Measurements from ENCODE around the gene CNOT6.

Gene CNOT6

DNA sequence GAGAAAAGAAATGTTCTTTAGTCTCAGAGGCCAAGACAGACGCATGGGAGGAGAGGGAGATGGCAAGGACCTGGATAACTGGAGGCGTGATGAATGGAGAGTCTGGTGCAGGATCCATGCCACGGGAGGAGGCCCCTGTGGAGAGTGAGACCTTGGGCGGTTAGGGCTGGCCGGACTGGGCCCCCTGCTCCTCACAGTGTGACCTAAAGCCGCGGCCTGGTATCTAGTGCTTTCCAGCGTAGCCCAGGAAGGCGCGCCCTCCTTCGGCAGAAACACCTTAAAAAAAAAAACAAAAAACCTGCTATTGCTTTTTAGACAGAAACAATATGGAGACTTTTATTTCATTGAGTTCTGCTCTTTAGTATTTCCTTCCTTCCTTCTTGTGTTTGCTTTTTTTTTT is 64.1 kb downstream of the CNOT6 start:
- no peak for ATAC-seq
- no peak for TF ChIP-seq ARNTL (CRISPR knock-in tag; IDR thresholded peaks at IDR 0.05; ENCODE audit: borderline replicate concordance, low read depth)
- TF ChIP-seq ZC3H10 (CRISPR knock-in tag; IDR thresholded peaks at IDR 0.05): no peak
- TF ChIP-seq CSDC2 (CRISPR knock-in tag; IDR thresholded peaks at IDR 0.05): no peak
- no peak for TF ChIP-seq ZNF8 (CRISPR knock-in tag; IDR thresholded peaks at IDR 0.05)
- TF ChIP-seq, protein P1, sequence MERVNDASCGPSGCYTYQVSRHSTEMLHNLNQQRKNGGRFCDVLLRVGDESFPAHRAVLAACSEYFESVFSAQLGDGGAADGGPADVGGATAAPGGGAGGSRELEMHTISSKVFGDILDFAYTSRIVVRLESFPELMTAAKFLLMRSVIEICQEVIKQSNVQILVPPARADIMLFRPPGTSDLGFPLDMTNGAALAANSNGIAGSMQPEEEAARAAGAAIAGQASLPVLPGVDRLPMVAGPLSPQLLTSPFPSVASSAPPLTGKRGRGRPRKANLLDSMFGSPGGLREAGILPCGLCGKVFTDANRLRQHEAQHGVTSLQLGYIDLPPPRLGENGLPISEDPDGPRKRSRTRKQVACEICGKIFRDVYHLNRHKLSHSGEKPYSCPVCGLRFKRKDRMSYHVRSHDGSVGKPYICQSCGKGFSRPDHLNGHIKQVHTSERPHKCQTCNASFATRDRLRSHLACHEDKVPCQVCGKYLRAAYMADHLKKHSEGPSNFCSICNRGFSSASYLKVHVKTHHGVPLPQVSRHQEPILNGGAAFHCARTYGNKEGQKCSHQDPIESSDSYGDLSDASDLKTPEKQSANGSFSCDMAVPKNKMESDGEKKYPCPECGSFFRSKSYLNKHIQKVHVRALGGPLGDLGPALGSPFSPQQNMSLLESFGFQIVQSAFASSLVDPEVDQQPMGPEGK (CRISPR knock-in tag; IDR thresholded peaks at IDR 0.05; ENCODE audit: borderline replicate concordance): no peak
- no peak for TF ChIP-seq ZNF565 (CRISPR knock-in tag; conservative IDR thresholded peaks at IDR 0.05; ENCODE audit: low read depth)
- no peak for TF ChIP-seq ZFP30 (CRISPR knock-in tag; IDR thresholded peaks at IDR 0.05)
- TF ChIP-seq ZFP3 (CRISPR knock-in tag; IDR thresholded peaks at IDR 0.05): no peak

DNA sequence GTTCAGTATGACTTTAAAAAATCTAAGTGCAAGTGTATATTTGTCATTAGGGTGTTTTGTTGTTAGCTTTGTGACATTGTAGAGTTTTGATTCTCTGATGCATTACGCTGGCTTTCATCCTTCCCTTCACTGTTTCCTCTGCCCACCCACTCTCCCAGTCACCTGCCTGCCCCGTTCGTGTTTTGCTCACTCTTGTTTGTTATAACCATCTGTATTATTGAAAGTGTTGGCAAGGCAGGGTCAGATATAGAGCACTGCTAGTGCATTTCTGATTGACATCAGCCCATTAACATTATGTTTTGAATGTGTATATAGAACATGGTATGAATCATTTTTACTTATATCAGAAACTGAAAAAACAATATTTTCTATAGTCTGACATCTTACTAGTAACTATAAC is 69.8 kb downstream of the CNOT6 start:
- ATAC-seq: no peak
- no peak for TF ChIP-seq ZFP3 (CRISPR knock-in tag; IDR thresholded peaks at IDR 0.05)
- no peak for TF ChIP-seq CSDC2 (CRISPR knock-in tag; IDR thresholded peaks at IDR 0.05)
- TF ChIP-seq OSR1 (CRISPR knock-in tag; IDR thresholded peaks at IDR 0.05): no peak
- no peak for TF ChIP-seq ZNF8 (CRISPR knock-in tag; IDR thresholded peaks at IDR 0.05)
- no peak for TF ChIP-seq ZFP30 (CRISPR knock-in tag; IDR thresholded peaks at IDR 0.05)
- TF ChIP-seq ZC3H10 (CRISPR knock-in tag; IDR thresholded peaks at IDR 0.05): no peak

DNA sequence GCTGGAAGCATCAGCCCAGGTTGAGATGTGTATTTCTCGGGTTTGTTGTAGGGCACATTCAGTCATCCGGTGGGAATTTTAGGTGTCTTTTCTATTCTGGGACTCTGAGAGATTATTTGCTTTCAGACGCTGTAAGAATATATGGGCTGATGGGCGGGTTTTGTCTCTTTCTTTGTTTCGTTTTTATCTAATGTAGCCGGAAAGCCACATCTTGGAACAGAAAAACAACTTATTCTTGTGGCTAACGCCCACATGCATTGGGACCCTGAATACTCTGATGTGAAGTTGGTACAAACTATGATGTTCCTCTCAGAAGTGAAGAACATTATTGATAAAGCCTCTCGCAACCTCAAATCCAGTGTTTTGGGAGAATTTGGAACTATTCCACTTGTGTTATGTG is 74.7 kb downstream of the CNOT6 start:
- TF ChIP-seq ZFP3 (CRISPR knock-in tag; IDR thresholded peaks at IDR 0.05): no peak
- TF ChIP-seq ZC3H10 (CRISPR knock-in tag; IDR thresholded peaks at IDR 0.05): no peak
- TF ChIP-seq ARNTL (CRISPR knock-in tag; IDR thresholded peaks at IDR 0.05; ENCODE audit: borderline replicate concordance, low read depth): no peak
- no peak for TF ChIP-seq CSDC2 (CRISPR knock-in tag; IDR thresholded peaks at IDR 0.05)
- TF ChIP-seq, protein P2, sequence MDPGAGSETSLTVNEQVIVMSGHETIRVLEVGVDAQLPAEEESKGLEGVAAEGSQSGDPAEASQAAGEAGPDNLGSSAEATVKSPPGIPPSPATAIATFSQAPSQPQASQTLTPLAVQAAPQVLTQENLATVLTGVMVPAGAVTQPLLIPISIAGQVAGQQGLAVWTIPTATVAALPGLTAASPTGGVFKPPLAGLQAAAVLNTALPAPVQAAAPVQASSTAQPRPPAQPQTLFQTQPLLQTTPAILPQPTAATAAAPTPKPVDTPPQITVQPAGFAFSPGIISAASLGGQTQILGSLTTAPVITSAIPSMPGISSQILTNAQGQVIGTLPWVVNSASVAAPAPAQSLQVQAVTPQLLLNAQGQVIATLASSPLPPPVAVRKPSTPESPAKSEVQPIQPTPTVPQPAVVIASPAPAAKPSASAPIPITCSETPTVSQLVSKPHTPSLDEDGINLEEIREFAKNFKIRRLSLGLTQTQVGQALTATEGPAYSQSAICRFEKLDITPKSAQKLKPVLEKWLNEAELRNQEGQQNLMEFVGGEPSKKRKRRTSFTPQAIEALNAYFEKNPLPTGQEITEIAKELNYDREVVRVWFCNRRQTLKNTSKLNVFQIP (CRISPR knock-in tag; IDR thresholded peaks at IDR 0.05; ENCODE audit: borderline replicate concordance, low read depth): no peak
- TF ChIP-seq ZNF8 (CRISPR knock-in tag; IDR thresholded peaks at IDR 0.05): no peak
- TF ChIP-seq RARB (CRISPR knock-in tag; IDR thresholded peaks at IDR 0.05): no peak
- no peak for TF ChIP-seq OSR1 (CRISPR knock-in tag; IDR thresholded peaks at IDR 0.05)
- TF ChIP-seq, protein P1 (CRISPR knock-in tag; IDR thresholded peaks at IDR 0.05; ENCODE audit: borderline replicate concordance): no peak
- TF ChIP-seq, protein P3, sequence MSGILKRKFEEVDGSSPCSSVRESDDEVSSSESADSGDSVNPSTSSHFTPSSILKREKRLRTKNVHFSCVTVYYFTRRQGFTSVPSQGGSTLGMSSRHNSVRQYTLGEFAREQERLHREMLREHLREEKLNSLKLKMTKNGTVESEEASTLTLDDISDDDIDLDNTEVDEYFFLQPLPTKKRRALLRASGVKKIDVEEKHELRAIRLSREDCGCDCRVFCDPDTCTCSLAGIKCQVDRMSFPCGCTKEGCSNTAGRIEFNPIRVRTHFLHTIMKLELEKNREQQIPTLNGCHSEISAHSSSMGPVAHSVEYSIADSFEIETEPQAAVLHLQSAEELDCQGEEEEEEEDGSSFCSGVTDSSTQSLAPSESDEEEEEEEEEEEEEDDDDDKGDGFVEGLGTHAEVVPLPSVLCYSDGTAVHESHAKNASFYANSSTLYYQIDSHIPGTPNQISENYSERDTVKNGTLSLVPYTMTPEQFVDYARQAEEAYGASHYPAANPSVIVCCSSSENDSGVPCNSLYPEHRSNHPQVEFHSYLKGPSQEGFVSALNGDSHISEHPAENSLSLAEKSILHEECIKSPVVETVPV (CRISPR knock-in tag; IDR thresholded peaks at IDR 0.05): no peak
- TF ChIP-seq, protein P4, sequence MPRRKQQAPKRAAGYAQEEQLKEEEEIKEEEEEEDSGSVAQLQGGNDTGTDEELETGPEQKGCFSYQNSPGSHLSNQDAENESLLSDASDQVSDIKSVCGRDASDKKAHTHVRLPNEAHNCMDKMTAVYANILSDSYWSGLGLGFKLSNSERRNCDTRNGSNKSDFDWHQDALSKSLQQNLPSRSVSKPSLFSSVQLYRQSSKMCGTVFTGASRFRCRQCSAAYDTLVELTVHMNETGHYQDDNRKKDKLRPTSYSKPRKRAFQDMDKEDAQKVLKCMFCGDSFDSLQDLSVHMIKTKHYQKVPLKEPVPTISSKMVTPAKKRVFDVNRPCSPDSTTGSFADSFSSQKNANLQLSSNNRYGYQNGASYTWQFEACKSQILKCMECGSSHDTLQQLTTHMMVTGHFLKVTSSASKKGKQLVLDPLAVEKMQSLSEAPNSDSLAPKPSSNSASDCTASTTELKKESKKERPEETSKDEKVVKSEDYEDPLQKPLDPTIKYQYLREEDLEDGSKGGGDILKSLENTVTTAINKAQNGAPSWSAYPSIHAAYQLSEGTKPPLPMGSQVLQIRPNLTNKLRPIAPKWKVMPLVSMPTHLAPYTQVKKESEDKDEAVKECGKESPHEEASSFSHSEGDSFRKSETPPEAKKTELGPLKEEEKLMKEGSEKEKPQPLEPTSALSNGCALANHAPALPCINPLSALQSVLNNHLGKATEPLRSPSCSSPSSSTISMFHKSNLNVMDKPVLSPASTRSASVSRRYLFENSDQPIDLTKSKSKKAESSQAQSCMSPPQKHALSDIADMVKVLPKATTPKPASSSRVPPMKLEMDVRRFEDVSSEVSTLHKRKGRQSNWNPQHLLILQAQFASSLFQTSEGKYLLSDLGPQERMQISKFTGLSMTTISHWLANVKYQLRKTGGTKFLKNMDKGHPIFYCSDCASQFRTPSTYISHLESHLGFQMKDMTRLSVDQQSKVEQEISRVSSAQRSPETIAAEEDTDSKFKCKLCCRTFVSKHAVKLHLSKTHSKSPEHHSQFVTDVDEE (CRISPR knock-in tag; IDR thresholded peaks at IDR 0.05): no peak
- TF ChIP-seq SNAI2 (CRISPR knock-in tag; IDR thresholded peaks at IDR 0.05): no peak
- no peak for TF ChIP-seq GLIS3 (CRISPR knock-in tag; IDR thresholded peaks at IDR 0.05)
- no peak for ATAC-seq

DNA sequence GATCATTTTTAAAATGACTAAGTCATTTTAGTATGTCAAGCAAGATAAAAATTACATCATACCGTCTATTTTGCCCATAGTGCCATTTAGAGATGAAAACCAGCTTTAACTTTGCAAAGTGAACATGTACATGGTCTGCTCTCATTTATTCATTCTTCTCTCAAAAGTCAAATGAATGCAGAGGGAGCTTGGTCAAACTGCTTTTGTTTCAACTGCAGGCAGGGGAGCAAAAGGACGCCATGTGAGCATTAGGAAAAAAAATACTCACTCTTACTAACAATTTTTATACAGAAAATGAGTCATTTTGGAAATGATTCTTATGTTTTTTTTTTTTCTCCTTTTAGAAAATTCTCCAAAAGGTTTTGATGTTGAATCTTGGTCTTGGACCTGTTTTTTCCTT is 81.4 kb downstream of the CNOT6 start:
- no peak for TF ChIP-seq BACH2 (CRISPR knock-in tag; IDR thresholded peaks at IDR 0.05; ENCODE audit: borderline replicate concordance)
- TF ChIP-seq, protein P3 (CRISPR knock-in tag; IDR thresholded peaks at IDR 0.05): no peak
- no peak for TF ChIP-seq TOX (CRISPR knock-in tag; IDR thresholded peaks at IDR 0.05; ENCODE audit: borderline replicate concordance)
- no peak for TF ChIP-seq ISL1 (CRISPR knock-in tag; IDR thresholded peaks at IDR 0.05)
- no peak for TF ChIP-seq SNAI2 (CRISPR knock-in tag; IDR thresholded peaks at IDR 0.05)
- no peak for TF ChIP-seq ZFP30 (CRISPR knock-in tag; IDR thresholded peaks at IDR 0.05)
- TF ChIP-seq, protein P1 (CRISPR knock-in tag; IDR thresholded peaks at IDR 0.05; ENCODE audit: borderline replicate concordance): no peak
- no peak for TF ChIP-seq PPARA (CRISPR knock-in tag; IDR thresholded peaks at IDR 0.05; ENCODE audit: borderline replicate concordance)
- TF ChIP-seq ZNF8 (CRISPR knock-in tag; IDR thresholded peaks at IDR 0.05): no peak
- TF ChIP-seq ARNTL (CRISPR knock-in tag; IDR thresholded peaks at IDR 0.05; ENCODE audit: borderline replicate concordance, low read depth): no peak
- ATAC-seq: no peak
